GM19099 (cell line): ENCODE measurements around the gene TMTC1.

Experiments
- POLR2A ChIP-seq: IDR thresholded peaks from 3 replicates; pipeline ENCODE4 v1.6.1; 2011; ENCODE audit warnings: low read depth; ENCODE audit not compliant: insufficient read length; ENCODE audit errors: extremely low read depth

TMTC1 gene

DNA sequence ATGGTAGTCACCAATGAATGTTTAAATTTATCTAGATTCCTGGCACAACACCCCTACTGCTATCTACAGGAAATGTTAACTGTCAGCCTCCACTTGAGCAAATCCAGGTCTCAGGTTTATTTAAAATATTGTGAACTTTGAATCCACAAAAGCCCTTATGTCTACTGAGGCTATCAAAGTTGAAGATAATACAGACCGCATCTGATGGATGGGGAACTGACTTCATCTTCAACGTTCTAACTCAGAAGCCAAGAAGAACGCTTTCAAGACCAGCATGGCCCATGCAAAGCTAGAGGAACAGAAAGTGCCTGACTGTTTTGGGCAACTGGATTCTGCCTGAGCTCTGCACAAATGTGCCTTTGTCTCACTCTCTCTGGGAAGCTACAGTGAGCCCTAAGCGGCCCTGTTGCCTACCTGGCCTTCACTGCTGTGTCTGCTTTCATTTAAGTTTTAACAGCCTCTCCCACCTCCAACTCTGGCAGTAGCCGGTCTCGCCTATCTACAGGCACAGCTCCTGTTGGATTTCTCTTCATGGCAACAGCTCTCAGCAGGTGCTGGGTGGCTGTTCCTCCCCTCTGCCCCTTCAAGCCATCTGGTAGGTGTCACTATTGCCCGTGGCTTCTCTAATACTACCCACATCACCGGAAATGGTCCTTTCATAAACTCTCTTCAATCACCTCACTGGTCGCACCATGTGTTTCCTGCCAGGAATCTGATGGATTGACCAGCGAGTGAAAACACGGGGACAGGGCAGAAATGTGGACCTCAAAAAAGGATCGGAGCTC is 174.1 kb downstream of the TMTC1 start:
- TF ChIP-seq POLR2A = no peak

DNA sequence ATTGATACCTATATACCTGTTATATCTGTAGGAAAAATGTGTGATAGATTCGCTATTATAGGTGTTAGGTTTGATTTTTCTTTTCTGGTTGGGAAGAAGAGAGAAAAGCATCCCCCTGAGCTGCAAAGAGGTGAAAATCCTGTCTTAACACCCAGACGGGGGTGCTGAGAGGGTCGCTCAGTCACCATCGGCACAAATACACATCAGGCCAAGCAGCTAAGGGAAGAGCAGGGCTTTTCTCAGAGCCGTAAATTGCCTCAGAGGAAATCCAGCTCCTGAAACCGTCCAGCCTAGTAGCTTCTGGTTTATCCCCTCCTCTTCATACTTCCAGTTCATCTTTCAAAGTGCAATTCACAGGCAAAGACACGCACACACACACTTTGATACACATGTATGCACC is 175.2 kb downstream of the TMTC1 start:
- TF ChIP-seq POLR2A = no peak

DNA sequence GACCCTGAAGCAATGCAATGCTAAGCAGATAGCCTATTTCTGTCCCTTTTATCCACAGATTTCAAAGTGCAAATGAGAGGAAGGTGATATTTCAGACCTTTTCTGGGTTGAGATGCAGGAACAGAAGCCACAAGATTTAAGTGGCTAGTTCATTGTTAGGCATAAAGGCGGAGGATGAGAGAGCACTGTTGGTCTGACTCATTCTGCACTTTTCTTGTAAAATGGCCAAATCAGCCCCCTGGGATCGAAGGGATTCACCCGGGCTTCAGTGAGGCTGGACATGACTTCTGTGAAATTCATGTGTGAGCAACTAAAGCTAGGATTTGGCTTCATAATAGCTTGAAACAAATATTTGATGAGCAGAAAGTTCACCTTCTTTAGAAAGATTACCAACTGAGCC is 184.4 kb downstream of the TMTC1 start:
- TF ChIP-seq POLR2A = no peak

DNA sequence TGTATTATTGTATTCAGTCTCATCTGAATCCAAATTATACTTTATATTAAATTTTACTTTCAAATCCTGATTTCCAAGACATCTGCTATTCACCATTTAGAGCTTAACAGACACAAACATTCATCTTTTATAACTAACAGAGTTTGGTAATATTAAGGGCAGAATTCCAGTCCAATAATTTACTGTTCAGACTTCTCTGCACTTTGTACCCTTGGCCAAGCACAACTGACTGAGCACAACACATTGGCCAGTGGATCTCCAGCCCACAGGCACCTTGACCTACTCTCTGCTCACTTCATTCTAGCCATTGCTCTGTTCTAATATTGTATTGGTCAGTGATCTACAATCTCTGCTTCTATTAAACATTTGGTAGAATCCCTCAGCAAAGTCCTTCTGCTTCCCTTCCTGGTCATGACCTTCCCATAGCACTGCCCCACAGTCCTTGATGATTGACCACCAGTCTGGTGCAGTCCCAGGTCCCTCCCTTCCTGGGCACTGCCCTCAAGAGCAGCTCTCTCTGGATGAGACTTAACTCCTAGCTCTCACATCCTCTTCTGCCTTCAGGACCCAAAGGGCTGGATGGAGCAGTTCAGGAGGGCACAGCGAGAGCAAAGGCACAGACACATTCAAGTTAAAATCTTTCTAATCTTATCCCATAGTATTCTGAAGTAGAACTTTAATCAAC is 188.5 kb downstream of the TMTC1 start:
- no peak for TF ChIP-seq POLR2A

DNA sequence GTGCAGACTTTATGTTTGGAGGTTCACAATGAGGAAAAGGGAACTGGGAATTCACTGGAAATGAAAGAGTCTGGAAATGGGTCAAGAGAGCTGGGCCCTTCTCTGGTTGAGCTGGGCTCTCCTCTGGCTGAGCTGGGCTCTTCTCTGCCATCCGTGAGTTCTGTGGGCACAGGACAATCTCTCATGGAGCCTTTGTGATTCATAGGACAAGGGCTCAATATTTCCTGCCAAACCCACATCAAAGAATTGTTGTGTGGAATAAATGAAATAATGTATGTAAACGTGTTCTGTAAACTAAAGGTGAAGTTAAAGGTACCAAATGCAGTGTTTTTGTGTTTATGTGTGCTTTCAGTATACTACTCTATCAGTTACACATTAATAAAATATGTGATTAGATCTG is 190.7 kb downstream of the TMTC1 start:
- TF ChIP-seq POLR2A = no peak

DNA sequence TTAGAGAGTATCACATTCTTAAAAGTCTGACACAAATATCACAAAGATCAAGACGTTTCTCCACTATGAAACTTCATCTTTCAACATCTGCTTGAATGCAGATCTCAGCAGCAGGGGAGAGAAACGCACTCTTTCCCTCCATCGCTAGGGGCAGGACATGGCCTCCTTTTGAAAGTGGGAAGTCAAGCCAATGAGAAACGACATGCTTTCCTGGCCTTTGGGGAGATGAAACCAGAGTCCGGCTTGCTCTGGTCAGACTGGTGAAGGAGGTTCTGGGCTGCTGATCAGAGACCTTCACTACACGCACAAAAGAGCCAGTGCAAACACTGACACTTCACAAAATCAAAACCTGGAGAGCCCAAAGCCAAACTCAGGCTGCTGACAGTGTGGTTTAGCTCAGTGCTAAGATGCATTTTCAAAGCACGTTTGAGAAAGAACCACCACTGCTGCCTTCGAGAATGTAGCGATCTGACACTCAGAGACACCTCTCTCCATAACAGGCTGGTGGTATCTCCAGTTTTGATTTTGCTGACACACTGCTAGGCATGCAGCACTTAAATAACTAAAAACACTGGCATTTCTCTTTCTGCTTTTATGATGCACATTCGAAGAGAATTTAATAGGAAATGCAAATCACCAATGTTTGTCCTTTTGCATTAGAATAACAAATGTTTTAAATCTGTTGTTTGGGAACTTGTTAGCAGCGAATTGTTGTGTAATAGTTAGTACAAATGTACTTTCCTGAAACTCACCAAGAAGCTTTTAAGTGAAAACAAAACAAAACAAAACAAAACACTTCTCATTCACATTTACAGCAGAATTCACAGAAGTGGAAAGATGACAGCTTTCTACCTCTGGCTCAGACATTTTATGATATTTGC is 192.4 kb downstream of the TMTC1 start:
- no peak for TF ChIP-seq POLR2A

DNA sequence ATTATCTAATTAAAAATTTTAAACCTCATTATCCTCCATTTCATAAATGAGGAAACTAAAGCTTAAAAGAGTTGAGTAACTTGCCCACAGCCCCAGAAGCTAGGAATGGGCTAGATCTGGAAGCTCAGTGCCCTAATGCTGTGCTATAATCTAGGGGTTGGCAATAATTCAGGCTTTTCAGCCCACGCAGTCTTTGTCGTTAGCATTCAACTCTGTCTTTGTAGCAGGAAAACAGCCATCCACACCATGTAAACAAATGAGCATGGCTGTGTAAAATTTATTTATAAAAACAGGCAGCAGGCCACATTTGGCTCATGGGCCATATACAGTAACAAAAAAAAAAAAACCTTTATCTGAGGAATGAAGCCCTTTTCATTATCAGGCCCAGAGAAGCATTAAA is 193.9 kb downstream of the TMTC1 start:
- no peak for TF ChIP-seq POLR2A

DNA sequence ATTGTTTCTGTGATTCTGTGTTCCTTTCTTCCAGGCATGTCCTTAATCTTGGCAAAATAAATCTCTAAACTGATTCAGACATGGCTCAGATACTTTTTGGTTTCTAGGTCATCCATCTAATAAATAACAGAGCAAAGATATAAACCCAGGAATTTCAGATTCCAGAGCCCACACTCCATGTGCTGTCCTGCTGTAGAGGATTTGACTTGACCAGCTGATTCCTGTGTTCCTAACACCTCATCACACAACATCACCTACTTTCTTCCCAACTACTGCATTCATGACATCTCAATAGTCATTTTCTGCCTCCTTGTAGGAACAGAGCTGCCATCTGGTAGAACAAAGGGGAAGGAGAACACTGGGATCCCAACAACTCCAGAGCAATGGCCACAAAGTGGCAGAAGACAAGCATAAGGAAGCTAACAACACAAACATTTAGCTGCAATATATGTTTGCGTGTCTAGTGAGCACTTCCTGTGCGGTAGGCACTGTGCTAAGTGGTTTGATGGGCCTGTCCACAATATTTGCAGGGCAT is 194.4 kb downstream of the TMTC1 start:
- TF ChIP-seq POLR2A = no peak

DNA sequence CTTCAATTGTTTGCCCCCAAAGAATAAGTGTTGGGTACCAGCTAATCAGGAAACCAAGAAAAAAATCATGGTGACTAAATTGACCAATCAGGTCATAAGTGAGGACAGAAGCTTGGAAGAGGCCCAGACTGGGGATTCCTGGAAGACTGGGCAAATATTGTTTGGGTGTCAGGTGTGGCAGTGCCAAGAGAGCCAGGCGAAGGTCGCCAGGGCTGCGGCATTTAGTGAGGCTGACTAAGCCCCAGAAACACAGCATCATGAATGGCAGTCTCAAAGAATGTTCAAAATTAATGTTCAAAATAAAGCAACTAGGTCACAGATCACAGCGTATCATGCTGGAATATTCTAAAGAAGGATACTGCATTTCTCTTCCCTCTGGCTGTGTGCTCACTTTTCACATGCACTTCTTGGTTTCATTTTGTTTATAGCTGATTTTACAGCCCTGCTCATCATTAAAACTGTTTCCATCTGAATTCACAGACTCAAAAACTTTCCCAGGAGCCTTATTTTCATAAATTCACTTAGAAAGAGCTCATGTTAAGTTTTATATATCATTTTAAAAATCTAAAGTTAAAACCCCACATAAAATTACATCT is 201.0 kb downstream of the TMTC1 start:
- no peak for TF ChIP-seq POLR2A

DNA sequence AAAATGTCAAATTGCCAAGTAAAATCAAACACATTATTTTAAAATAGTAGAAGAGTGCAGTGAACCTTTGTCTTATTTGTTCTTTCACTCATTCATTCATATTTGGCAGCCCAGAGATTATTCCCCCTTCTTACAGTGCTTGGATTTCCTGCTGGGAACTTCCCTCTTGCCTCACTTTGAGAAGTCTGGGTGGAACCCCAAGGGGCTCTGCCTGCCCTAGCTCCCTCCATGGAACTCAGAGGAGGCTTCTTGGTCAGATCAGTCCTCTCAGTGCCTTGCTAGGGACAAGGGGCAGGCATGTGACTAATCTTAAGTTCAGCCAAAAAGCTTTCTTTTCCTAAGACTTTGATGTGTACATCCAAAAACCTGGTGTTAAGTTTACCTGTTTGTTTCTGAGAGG is 201.6 kb downstream of the TMTC1 start:
- TF ChIP-seq POLR2A = no peak

DNA sequence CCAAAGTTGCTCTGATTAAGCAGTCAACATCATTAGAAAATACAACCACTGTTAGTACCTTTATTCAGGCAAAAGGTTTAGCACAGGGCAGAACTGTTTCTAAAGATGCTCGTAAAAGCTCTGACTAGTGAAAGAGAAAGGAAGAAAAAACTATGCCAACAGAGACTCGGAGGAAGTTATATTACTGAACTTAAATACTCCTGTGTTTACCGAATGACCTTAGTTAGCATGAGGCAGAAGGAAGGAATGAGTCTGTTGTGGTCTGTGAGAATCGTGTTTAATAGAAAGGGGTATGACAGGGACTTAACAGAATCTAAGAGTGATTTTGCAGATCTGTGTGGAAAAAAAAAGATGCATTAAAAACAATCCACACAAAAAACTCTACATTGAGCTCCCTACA is 202.1 kb downstream of the TMTC1 start:
- TF ChIP-seq POLR2A = no peak

DNA sequence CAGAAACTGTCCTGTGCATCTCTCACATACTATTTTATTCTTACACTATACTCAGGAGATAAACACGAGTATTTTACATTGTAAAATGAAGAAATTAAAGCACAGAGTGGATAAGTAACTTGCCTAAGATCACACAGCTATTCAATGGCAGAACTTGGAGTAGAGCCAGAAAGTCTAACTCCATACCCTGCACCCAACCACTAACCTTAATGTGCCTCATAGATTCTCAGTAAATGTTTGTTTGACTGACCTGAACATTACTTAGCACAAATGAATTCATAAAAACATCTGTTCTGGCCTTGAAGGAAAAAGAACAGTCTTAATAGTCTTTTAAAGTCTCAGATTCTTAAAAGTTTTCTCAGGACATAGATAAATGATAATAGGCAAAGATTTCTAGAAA is 202.8 kb downstream of the TMTC1 start:
- TF ChIP-seq POLR2A = no peak

DNA sequence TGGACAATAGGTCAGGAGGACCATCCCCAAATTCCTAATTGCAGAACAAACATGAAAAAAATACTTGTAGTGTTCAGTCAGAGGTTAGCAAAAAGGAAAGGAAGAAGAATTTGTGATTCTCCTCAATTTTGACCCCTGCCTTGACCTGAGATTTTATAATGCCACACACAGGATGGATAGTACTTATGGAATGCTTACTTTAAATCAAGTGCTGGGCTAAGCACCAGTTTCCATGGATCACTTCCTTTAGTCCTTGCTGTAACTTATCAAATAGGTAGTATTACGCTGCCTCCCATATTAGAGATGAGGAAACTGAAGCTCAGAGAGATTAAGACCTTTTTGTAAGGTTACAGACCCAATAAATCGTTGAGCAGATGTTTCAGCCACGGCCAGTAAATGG is 205.0 kb downstream of the TMTC1 start:
- no peak for TF ChIP-seq POLR2A

DNA sequence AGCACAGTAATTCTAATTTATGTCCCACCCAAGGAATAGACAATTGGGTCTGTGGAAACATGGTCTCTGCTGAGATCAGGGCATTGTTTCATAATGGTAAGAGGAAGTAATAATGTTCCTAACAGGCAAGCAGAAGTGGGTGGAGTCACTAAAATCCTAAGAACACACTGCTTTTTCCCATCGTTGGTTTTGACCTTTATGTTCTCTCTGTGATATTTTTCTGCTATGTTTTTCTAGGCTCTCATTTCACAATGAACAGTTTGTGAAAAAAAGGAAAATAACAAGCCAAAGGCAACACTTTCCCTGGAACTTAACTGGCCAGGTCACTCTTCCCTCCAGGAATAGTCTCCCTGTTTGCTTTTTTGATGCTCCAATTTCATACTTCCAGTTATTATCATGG is 205.7 kb downstream of the TMTC1 start:
- TF ChIP-seq POLR2A = no peak

DNA sequence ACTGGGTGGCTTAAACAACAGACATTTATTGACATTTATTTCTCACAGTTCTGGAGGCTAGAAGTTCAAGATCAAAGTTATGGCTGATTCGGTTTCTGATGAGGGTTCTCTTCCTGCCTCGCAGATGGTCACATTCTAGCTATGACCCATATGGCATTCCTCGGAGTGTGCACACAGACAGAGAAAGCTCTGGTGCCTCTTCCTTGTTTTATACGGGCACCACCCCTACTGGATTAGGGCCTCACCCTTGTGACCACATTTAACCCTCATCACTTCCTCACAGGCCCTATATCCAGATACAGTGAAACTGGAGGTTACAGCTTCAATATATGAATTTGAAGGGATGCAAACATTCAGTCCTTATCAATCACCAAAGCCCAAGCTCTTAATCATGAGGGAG is 209.2 kb downstream of the TMTC1 start:
- TF ChIP-seq POLR2A = no peak
